Measurements from ENCODE around the gene MRTFB.

The MRTFB gene

DNA sequence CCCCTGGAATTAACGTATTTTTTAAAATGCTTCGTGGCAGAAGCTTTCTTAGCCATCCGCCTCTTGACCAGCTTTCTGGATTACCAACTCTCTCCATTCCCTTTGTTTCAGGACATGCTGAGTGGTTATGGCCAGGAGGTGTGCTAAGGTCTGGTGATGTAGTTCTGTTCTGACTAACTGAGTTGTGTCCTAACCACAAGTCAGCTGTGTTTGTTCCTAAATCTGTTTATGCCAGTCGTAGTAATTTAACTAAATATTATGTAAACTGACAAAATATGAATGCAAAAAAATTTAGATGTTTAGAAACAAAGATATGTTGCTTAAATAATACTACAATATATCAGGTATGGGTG, 61.6 kb downstream of the MRTFB start:
- DNase-seq (ENCODE audit: low read depth), result peak; percentile 31
- no peak overlapping the region for H3K4me3 ChIP-seq (ENCODE audit: low read length)
- TF ChIP-seq, protein P1, sequence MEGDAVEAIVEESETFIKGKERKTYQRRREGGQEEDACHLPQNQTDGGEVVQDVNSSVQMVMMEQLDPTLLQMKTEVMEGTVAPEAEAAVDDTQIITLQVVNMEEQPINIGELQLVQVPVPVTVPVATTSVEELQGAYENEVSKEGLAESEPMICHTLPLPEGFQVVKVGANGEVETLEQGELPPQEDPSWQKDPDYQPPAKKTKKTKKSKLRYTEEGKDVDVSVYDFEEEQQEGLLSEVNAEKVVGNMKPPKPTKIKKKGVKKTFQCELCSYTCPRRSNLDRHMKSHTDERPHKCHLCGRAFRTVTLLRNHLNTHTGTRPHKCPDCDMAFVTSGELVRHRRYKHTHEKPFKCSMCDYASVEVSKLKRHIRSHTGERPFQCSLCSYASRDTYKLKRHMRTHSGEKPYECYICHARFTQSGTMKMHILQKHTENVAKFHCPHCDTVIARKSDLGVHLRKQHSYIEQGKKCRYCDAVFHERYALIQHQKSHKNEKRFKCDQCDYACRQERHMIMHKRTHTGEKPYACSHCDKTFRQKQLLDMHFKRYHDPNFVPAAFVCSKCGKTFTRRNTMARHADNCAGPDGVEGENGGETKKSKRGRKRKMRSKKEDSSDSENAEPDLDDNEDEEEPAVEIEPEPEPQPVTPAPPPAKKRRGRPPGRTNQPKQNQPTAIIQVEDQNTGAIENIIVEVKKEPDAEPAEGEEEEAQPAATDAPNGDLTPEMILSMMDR (conservative IDR thresholded peaks at IDR 0.05; ENCODE audit: low read length), result no peak

- TF ChIP-seq, protein P1 (conservative IDR thresholded peaks at IDR 0.05; ENCODE audit: low read length), result no peak
- DNase-seq (ENCODE audit: low read depth), result no peak
- H3K4me3 ChIP-seq (ENCODE audit: low read length), result no peak overlapping the region
These were observed 62.8 kb downstream of the MRTFB start for GRCh38 chr16:14133907-14134306.

- H3K4me3 ChIP-seq (ENCODE audit: low read length), result no peak overlapping the region
- DNase-seq (ENCODE audit: low read depth), result no peak
- TF ChIP-seq, protein P1 (conservative IDR thresholded peaks at IDR 0.05; ENCODE audit: low read length), result no peak
These were observed 64.6 kb downstream of the MRTFB start for GRCh38 chr16:14135704-14136103.

- no peak overlapping the region for H3K4me3 ChIP-seq (ENCODE audit: low read length)
- TF ChIP-seq, protein P1 (conservative IDR thresholded peaks at IDR 0.05; ENCODE audit: low read length), result no peak
- no peak for DNase-seq (ENCODE audit: low read depth)
These were observed 68.8 kb downstream of the MRTFB start for GRCh38 chr16:14139872-14140271.

GRCh38 chr16:14140923-14141322, 69.8 kb downstream of the MRTFB start:
- no peak overlapping the region for H3K4me3 ChIP-seq (ENCODE audit: low read length)
- TF ChIP-seq, protein P1 (conservative IDR thresholded peaks at IDR 0.05; ENCODE audit: low read length), result no peak
- DNase-seq (ENCODE audit: low read depth), result no peak

DNA sequence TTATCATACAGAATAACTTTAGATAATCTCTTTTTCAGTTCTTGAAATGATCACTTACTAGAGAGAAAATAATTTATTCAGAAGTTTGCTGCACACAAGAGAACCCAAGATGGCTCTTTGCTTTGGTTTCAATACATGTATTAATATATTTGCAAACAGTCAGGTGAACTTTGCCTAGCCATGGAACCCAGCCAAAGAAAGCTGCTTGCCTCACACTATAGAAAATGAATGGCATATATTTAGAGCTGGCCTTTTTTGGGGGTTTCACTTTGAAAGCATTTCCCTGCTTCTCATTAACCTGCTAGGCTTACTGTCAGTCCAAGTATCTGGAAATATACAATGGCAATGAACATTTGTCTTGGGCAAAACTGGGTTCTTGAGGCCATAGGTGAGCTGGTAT, 75.3 kb downstream of the MRTFB start:
- no peak for DNase-seq (ENCODE audit: low read depth)
- no peak overlapping the region for H3K4me3 ChIP-seq (ENCODE audit: low read length)
- TF ChIP-seq, protein P1 (conservative IDR thresholded peaks at IDR 0.05; ENCODE audit: low read length), result no peak

GRCh38 chr16:14148016-14148415, 76.9 kb downstream of the MRTFB start:
- H3K4me3 ChIP-seq (ENCODE audit: low read length), result no peak overlapping the region
- TF ChIP-seq, protein P1 (conservative IDR thresholded peaks at IDR 0.05; ENCODE audit: low read length), result no peak
- DNase-seq (ENCODE audit: low read depth), result no peak
